ENCODE data around the gene SRXN1. TPM values are rescaled to one million over a fixed set of nuclear protein-coding genes. Genes with fewer than 3 reads are reported as not detected.

SRXN1 gene
- total RNA-seq, 2 experiments from 2014 or later, result 1.2 to 1.4 TPM

DNA sequence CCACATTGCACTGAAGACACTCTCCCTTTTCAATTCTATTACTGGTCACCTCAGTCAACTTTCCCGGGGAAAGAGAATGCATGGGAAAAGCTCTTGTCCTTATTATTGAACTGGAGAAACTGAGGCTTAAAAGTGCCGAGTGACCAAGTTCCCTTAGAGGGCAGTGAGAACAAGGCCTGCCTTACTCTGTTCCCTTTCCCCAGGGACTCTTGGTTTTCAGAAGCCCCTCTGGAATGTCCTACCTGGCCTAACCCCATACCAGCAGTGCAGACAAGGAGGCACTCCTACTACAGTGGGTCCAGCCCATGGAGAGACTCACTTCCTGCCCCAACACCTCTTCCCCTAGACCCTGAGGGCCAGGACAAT, 6.1 kb downstream of the SRXN1 start:
- H3K36me3 ChIP-seq (ENCODE audit: insufficient read depth, low read length), result peaks cover 13% of the 10 kb centered on the region
- H3K4me1 ChIP-seq (ENCODE audit: insufficient read depth, low read length), result peaks cover 21% of the 10 kb centered on the region
- H3K27ac ChIP-seq (ENCODE audit: low read depth in 1 of 2, low read length in 2 of 2), result no peak overlapping the region
- H3K9me3 ChIP-seq (ENCODE audit: control insufficient read depth in 1 of 2, insufficient read depth in 1 of 2, low read length in 2 of 2), result peaks cover 0 to 3% of the 10 kb centered on the region in 2 experiments
- ChIA-PET POLR2A (no interaction called here), CTCF (interaction anchor here (1.3 kb wide), 1 partner anchor 21 kb away, joined by 6 read pairs; no protein-coding TSS in a partner anchor)
- Mint-ChIP-seq H3K27me3 (peaks cover 14% of the 10 kb centered on the region), H3K4me3 (no peak overlapping the region), H3K27ac (no peak overlapping the region), H3K4me1 (ENCODE audit: low read depth) (peaks cover 24% of the 10 kb centered on the region), H3K36me3 (ENCODE audit: low read depth) (peaks cover 12% of the 10 kb centered on the region), H3K9me3 (no peaks in the 10 kb centered on the region)
- ATAC-seq (ENCODE audit: poor library complexity) (no peak), DNase-seq (no peak)
- no peak overlapping the region for H3K4me3 ChIP-seq (ENCODE audit: low read length)
- H3K27me3 ChIP-seq (ENCODE audit: control insufficient read depth in 1 of 2, insufficient read depth in 2 of 2, low read length in 2 of 2), result peaks cover 12 to 14% of the 10 kb centered on the region in 2 experiments
- intact Hi-C loops (cut with DNase I, micrococcal nuclease), result loop anchor here (5.0 kb wide), 2 partner anchors 100 to 290 kb away; no protein-coding TSS in a partner anchor
- TF ChIP-seq, protein P1, sequence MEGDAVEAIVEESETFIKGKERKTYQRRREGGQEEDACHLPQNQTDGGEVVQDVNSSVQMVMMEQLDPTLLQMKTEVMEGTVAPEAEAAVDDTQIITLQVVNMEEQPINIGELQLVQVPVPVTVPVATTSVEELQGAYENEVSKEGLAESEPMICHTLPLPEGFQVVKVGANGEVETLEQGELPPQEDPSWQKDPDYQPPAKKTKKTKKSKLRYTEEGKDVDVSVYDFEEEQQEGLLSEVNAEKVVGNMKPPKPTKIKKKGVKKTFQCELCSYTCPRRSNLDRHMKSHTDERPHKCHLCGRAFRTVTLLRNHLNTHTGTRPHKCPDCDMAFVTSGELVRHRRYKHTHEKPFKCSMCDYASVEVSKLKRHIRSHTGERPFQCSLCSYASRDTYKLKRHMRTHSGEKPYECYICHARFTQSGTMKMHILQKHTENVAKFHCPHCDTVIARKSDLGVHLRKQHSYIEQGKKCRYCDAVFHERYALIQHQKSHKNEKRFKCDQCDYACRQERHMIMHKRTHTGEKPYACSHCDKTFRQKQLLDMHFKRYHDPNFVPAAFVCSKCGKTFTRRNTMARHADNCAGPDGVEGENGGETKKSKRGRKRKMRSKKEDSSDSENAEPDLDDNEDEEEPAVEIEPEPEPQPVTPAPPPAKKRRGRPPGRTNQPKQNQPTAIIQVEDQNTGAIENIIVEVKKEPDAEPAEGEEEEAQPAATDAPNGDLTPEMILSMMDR (IDR thresholded peaks at IDR 0.05), result no peak

DNA sequence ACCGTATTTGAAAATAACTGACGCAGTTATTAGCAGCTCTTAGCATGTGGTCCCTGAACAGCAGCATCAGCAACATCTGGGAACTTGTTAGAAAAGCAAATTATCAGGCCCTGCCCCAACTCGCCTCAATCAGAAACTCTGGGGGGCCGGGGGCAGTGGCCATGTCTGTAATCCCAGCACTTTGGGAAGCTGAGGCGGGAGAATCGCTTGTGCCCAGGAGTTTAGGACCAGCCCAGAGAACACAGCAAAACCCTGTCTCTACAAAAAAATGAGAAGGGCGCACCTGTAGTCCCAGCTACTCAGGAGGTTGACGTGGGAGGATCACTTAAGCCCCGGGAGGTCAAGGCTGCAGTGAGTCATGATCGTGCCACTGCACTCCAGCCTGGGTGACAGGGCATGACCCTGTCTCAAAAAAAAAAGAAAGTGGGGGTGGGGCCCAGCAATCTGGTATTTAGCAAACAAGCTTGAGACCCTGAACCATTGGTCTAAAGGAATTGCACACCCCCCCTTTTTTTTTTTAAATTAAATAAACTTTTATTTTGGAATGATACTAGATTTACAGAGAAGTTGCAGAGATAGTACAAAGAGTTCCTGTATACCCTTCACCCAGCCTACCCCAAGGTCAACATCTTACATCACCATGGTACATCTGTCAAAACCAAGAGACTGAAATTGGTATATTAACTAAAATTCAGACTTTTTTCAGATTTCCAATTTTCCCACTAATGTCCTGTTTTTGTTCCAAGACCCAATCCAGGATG, 6.7 kb downstream of the SRXN1 start:
- DNase-seq (no peak), ATAC-seq (ENCODE audit: poor library complexity) (no peak)
- Mint-ChIP-seq H3K27ac (no peak overlapping the region), H3K27me3 (peaks cover 16% of the 10 kb centered on the region), H3K4me1 (ENCODE audit: low read depth) (peaks cover 24% of the 10 kb centered on the region), H3K9me3 (no peaks in the 10 kb centered on the region), H3K36me3 (ENCODE audit: low read depth) (peaks cover 12% of the 10 kb centered on the region), H3K4me3 (no peak overlapping the region)
- TF ChIP-seq, protein P1 (IDR thresholded peaks at IDR 0.05), result no peak
- Histone ChIP-seq H3K4me1 (ENCODE audit: insufficient read depth, low read length) (peaks cover 17% of the 10 kb centered on the region), H3K9me3 (ENCODE audit: control insufficient read depth in 1 of 2, insufficient read depth in 1 of 2, low read length in 2 of 2) (peaks cover 0 to 3% of the 10 kb centered on the region in 2 experiments), H3K4me3 (ENCODE audit: low read length) (no peak overlapping the region), H3K36me3 (ENCODE audit: insufficient read depth, low read length) (peaks cover 13% of the 10 kb centered on the region), H3K27ac (ENCODE audit: low read depth in 1 of 2, low read length in 2 of 2) (no peak overlapping the region), H3K27me3 (ENCODE audit: control insufficient read depth in 1 of 2, insufficient read depth in 2 of 2, low read length in 2 of 2) (peaks cover 12 to 14% of the 10 kb centered on the region in 2 experiments)
- ChIA-PET POLR2A (no interaction called here), CTCF (interaction anchor here (0.6 to 1.3 kb wide), 7 partner anchors 9 to 292 kb away, joined by 3 to 10 read pairs (median 4); no protein-coding TSS in a partner anchor)
- intact Hi-C loops (cut with DNase I, micrococcal nuclease), result loop anchor here (5.0 kb wide), 2 partner anchors 99 to 289 kb away; no protein-coding TSS in a partner anchor

DNA sequence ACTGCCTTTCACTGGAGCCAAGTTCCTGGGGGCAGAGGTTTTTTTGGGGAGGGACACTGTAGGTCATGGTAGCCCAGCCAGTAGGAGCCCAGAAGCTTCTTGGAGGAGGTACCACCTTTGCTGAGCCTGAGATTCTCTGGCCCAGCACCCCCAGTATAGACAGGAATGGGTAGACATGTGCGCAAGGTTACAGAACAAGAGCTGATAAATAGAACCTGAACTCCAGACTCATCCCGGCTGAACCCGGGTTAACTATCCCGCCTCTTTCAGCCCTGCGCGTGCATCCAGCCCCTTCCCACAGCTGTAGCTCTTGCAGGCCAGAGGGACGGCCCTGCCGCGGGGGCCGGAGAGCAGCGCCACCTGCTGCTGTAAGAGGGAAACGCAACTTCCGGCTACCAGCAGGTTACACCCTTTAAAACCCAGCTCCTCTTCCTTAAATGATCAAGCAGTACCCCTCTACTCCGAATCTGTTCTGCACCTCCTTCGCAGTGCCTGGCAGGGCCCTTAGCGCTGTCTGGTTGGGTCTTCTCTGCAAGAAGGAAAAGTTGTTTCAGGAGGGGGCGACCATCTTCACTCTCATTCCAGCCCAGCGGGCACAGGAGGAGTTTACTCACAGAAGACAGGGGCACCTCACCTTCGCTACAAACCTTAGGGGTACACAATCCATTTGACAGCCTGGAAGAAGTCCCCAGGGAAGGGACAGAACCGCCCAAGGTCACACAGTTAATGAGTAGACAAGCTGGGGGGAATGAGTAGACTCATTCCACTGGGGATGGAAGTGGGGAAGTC, 7.5 kb downstream of the SRXN1 start:
- H3K27ac Mint-ChIP-seq, result no peak overlapping the region
- CTCF ChIA-PET, result interaction anchor here (0.6 to 1.3 kb wide), 8 partner anchors 9 to 291 kb away, joined by 3 to 10 read pairs (median 4); no protein-coding TSS in a partner anchor
- peaks cover 12% of the 10 kb centered on the region for H3K36me3 Mint-ChIP-seq (ENCODE audit: low read depth)
- H3K4me1 Mint-ChIP-seq (ENCODE audit: low read depth), result peaks cover 22% of the 10 kb centered on the region
- H3K9me3 ChIP-seq (ENCODE audit: control insufficient read depth in 1 of 2, insufficient read depth in 1 of 2, low read length in 2 of 2), result peaks cover 0 to 3% of the 10 kb centered on the region in 2 experiments
- DNase-seq, result peak; percentile 28 to 80 (median 52)
- intact Hi-C loops (cut with DNase I, micrococcal nuclease), result loop anchor here (2.0 to 5.0 kb wide), 3 partner anchors 98 to 291 kb away; no protein-coding TSS in a partner anchor
- H3K9me3 Mint-ChIP-seq, result no peaks in the 10 kb centered on the region
- H3K4me3 Mint-ChIP-seq, result no peak overlapping the region
- peaks cover 13% of the 10 kb centered on the region for H3K36me3 ChIP-seq (ENCODE audit: insufficient read depth, low read length)
- ATAC-seq (ENCODE audit: poor library complexity), result peak; percentile 69
- no peak overlapping the region for H3K27ac ChIP-seq (ENCODE audit: low read depth in 1 of 2, low read length in 2 of 2)
- POLR2A ChIA-PET, result no interaction called here
- H3K4me1 ChIP-seq (ENCODE audit: insufficient read depth, low read length), result peaks cover 17% of the 10 kb centered on the region
- no peak overlapping the region for H3K4me3 ChIP-seq (ENCODE audit: low read length)
- TF ChIP-seq, protein P1 (IDR thresholded peaks at IDR 0.05), result peak; percentile 95
- H3K27me3 ChIP-seq (ENCODE audit: control insufficient read depth in 1 of 2, insufficient read depth in 2 of 2, low read length in 2 of 2), result peaks cover 12 to 14% of the 10 kb centered on the region in 2 experiments
- peaks cover 21% of the 10 kb centered on the region for H3K27me3 Mint-ChIP-seq

All from CD4-positive, alpha-beta T cell (primary cell).